ENCODE data around the gene RPUSD2.

Gene RPUSD2

GRCh38 chr15:40613080-40613479 is 44.0 kb downstream of the RPUSD2 start:
- no peak for DNase-seq (ENCODE audit: low read depth)
- H3K4me3 ChIP-seq (ENCODE audit: low read depth, low read length), result no peak overlapping the region
- no peak for TF ChIP-seq MYC (IDR thresholded peaks at IDR 0.05; ENCODE audit: low read depth, low read length)
- TF ChIP-seq CTCF (IDR thresholded peaks at IDR 0.05; ENCODE audit: low read depth, low read length), result no peak
- TF ChIP-seq POLR2A (IDR thresholded peaks at IDR 0.05; ENCODE audit: extremely low read depth, insufficient read length), result no peak
- no peak for TF ChIP-seq MAX (IDR thresholded peaks at IDR 0.05; ENCODE audit: low read depth, low read length)

GRCh38 chr15:40618023-40618422 is 48.9 kb downstream of the RPUSD2 start:
- no peak overlapping the region for H3K4me3 ChIP-seq (ENCODE audit: low read depth, low read length)
- TF ChIP-seq MAX (IDR thresholded peaks at IDR 0.05; ENCODE audit: low read depth, low read length) (no peak), POLR2A (IDR thresholded peaks at IDR 0.05; ENCODE audit: extremely low read depth, insufficient read length) (no peak), MYC (IDR thresholded peaks at IDR 0.05; ENCODE audit: low read depth, low read length) (no peak), CTCF (IDR thresholded peaks at IDR 0.05; ENCODE audit: low read depth, low read length) (no peak)
- DNase-seq (ENCODE audit: low read depth), result peak; percentile 29

- TF ChIP-seq CTCF (IDR thresholded peaks at IDR 0.05; ENCODE audit: low read depth, low read length), result no peak
- no peak for TF ChIP-seq POLR2A (IDR thresholded peaks at IDR 0.05; ENCODE audit: extremely low read depth, insufficient read length)
- no peak for TF ChIP-seq MYC (IDR thresholded peaks at IDR 0.05; ENCODE audit: low read depth, low read length)
- no peak for TF ChIP-seq MAX (IDR thresholded peaks at IDR 0.05; ENCODE audit: low read depth, low read length)
- no peak overlapping the region for H3K4me3 ChIP-seq (ENCODE audit: low read depth, low read length)
Observed at GRCh38 chr15:40618906-40619305, 49.8 kb downstream of the RPUSD2 start.

GRCh38 chr15:40623361-40623760 is 54.3 kb downstream of the RPUSD2 start:
- H3K4me3 ChIP-seq (ENCODE audit: low read depth, low read length), result no peak overlapping the region
- no peak for TF ChIP-seq CTCF (IDR thresholded peaks at IDR 0.05; ENCODE audit: low read depth, low read length)
- no peak for TF ChIP-seq POLR2A (IDR thresholded peaks at IDR 0.05; ENCODE audit: extremely low read depth, insufficient read length)
- TF ChIP-seq MAX (IDR thresholded peaks at IDR 0.05; ENCODE audit: low read depth, low read length), result no peak
- no peak for TF ChIP-seq MYC (IDR thresholded peaks at IDR 0.05; ENCODE audit: low read depth, low read length)
- DNase-seq (ENCODE audit: low read depth), result no peak

More at GRCh38 chr15:40618906-40619305, 49.8 kb downstream of the RPUSD2 start:
- DNase-seq (ENCODE audit: low read depth), result no peak

All from NB4 (cell line).